Stimulated activated CD4-positive, alpha-beta T cell treated with anti-CD3 and anti-CD28 coated beads, Interleukin-4, amount 100 ng/mL, for 24 hours (primary cell): ENCODE results near the gene GPD1.

Experiments
- DNase-seq: peaks from one replicate; pipeline ENCODE4 v3.0.0-alpha.2; 2020

GPD1 gene

GRCh38 chr12:50102646-50103309 lies 1.0 kb upstream of the GPD1 start:
- DNase-seq = no peak

- no peak for DNase-seq
Observed at GRCh38 chr12:50103351-50103750, 457 bp upstream of the GPD1 start.

GRCh38 chr12:50104417-50105366 lies 884 bp downstream of the GPD1 start:
- no peak for DNase-seq

GRCh38 chr12:50105913-50106450 lies 2.2 kb downstream of the GPD1 start:
- no peak for DNase-seq

GRCh38 chr12:50106907-50107306 lies 3.1 kb downstream of the GPD1 start:
- DNase-seq = no peak

GRCh38 chr12:50107416-50108268 lies 3.8 kb downstream of the GPD1 start:
- no peak for DNase-seq

- DNase-seq = no peak
Observed at GRCh38 chr12:50109319-50109718, 5.5 kb downstream of the GPD1 start.

GRCh38 chr12:50110127-50110761 lies 6.4 kb downstream of the GPD1 start:
- DNase-seq = no peak

- no peak for DNase-seq
Observed at GRCh38 chr12:50110762-50111351, 7.0 kb downstream of the GPD1 start.

- no peak for DNase-seq
Observed at GRCh38 chr12:50111395-50111692, 7.5 kb downstream of the GPD1 start.

- DNase-seq = peak; percentile 99
Observed at GRCh38 chr12:50111693-50112455, 8.1 kb downstream of the GPD1 start, which contains the start of gene COX14. Gene COX14, plus strand, starts transcription at chr12:50112236. Its CDS starts 7,808 bp downstream, at chr12:50120044.

- DNase-seq = no peak
Observed at GRCh38 chr12:50112456-50113218, 8.8 kb downstream of the GPD1 start.

GRCh38 chr12:50117057-50117622 lies 13.3 kb downstream of the GPD1 start:
- DNase-seq = no peak

GRCh38 chr12:50119387-50119786 lies 15.6 kb downstream of the GPD1 start:
- no peak for DNase-seq

- no peak for DNase-seq
Observed at GRCh38 chr12:50120521-50120920, 16.7 kb downstream of the GPD1 start.

GRCh38 chr12:50120953-50121352 lies 17.1 kb downstream of the GPD1 start:
- no peak for DNase-seq

- no peak for DNase-seq
Observed at GRCh38 chr12:50121641-50122040, 17.8 kb downstream of the GPD1 start.

GRCh38 chr12:50123203-50123602 lies 19.4 kb downstream of the GPD1 start:
- no peak for DNase-seq

GRCh38 chr12:50127546-50127945 lies 23.7 kb downstream of the GPD1 start:
- no peak for DNase-seq

- DNase-seq = no peak
Observed at GRCh38 chr12:50129290-50129689, 25.5 kb downstream of the GPD1 start.
